Psoas muscle (tissue), 8 donors: ENCODE data around the gene GMNN. TPM values are rescaled to one million over a fixed set of nuclear protein-coding genes. Genes with fewer than 3 reads are reported as not detected.

Experiments used
- ATAC-seq, 4 donors: fragments of 200-7000 bp; cut with Tn5 transposase; one replicate each; pipeline ENCODE4 v1.9.1; 2020; ENCODE audit warnings: moderate library complexity in 3 of 4, mild to moderate bottlenecking in 2 of 4
- DNase-seq, 2 donors: peaks; one replicate each; pipeline ENCODE4 v3.0.0-alpha.2; 2020
- H3K27ac ChIP-seq: fragments of 200-600 bp; one replicate; pipeline ENCODE4 v1.8.0; 2022
- H3K27me3 ChIP-seq, 3 donors: fragments of 200-600 bp in 1 of 3; one replicate each; pipeline versions ENCODE4 v1.6.1 to v1.8.0; 2013 to 2022; ENCODE audit warnings: low read length in 2 of 3, mild to moderate bottlenecking in 2 of 3, moderate library complexity in 1 of 3; ENCODE audit not compliant: insufficient read depth in 3 of 3
- H3K36me3 ChIP-seq, 2 donors: fragments of 200-600 bp in 1 of 2; one replicate each; pipeline versions ENCODE4 v1.6.1 to v1.8.0; 2013 to 2022; ENCODE audit warnings: low read depth in 1 of 2, mild to moderate bottlenecking in 1 of 2, moderate library complexity in 1 of 2; ENCODE audit not compliant: insufficient read depth in 1 of 2
- H3K4me1 ChIP-seq: fragments of 200-600 bp; one replicate; pipeline ENCODE4 v1.8.0; 2022
- H3K4me3 ChIP-seq: fragments of 200-600 bp; one replicate; pipeline ENCODE4 v1.8.0; 2022; ENCODE audit warnings: mild to moderate bottlenecking
- H3K9me3 ChIP-seq: fragments of 200-600 bp; one replicate; pipeline ENCODE4 v1.8.0; 2022
- WGBS, 3 donors: extraction: QIAGEN DNeasy Blood & Tissue Kit; methylation state at CpG; one replicate each; pipeline versions ENCODE4 v1.1.6 to v1.1.7; 2013; 5-methylcytosine and 5-hydroxymethylcytosine counted together
- intact Hi-C, 2 donors: fragments of 100-400 bp; cut with DNase I; formaldehyde crosslinking; loops; one replicate each; pipeline versions ENCODE4 v1.11.0 to v1.14.2; 2022
- polyA plus RNA-seq, 3 donors: library from polyadenylated mRNA; stranded (reverse); fragments of 200-250 nt; gene quantifications; one replicate each; pipeline ENCODE4 v1.2.3, GENCODE V29; 2013
- total RNA-seq, 4 donors: library from RNA; stranded (reverse); fragmentation: NEBNext Ultra II Directional in 2 of 4; extraction: Animal tissue kit (Norgen Biotek cat#: 25700) in 2 of 4; gene quantifications; one replicate each; pipeline versions ENCODE4 v1.2.1 to v1.2.4, GENCODE V29; 2021 to 2023
- TF ChIP-seq, protein P1 (sequence below): fragments of 200-600 bp; IDR thresholded peaks from one replicate; pipeline ENCODE4 v1.8.0; 2022; ENCODE audit warnings: antibody characterized with exemption
- donor health status: healthy with polysubstance abuse.
- donor health status: DM: no; HTN: no; CAD: no; lungs with moderate emphysema.
- donor health status: Bipolar disorder and iron deficiency.
- donor health status: healthy.
- donor health status: DM: yes; HTN: yes; CAD: no.
- donor health status: DM: no; HTN: no; CAD: no.
- donor health status: DM: no; HTN: no; CAD: no.
- donor health status: DM: yes; HTN: yes; CAD: no.

The GMNN gene
- total and polyA plus RNA-seq, 7 donors, result 3.5 to 12.2 (median 4.2) TPM

DNA sequence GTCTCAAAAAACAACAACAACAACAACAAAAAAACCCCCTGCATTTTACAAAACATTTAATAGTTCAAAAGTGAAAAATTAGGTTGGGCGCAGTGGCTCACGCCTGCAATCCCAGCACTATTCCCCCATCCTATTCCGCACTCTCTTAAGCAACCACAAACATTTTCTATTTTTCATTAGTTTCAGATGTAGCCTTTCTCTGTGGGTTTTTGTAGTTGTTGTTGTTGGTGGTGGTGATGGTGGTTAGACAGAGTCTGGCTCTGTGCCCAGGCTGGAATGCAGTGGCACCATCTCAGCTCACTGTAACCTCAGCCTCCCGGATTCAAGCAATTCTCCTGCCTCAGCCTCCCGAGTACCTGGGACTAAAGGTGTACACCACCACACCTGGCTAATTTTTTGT, 6.4 kb upstream of the GMNN start:
- TF ChIP-seq, protein P1, sequence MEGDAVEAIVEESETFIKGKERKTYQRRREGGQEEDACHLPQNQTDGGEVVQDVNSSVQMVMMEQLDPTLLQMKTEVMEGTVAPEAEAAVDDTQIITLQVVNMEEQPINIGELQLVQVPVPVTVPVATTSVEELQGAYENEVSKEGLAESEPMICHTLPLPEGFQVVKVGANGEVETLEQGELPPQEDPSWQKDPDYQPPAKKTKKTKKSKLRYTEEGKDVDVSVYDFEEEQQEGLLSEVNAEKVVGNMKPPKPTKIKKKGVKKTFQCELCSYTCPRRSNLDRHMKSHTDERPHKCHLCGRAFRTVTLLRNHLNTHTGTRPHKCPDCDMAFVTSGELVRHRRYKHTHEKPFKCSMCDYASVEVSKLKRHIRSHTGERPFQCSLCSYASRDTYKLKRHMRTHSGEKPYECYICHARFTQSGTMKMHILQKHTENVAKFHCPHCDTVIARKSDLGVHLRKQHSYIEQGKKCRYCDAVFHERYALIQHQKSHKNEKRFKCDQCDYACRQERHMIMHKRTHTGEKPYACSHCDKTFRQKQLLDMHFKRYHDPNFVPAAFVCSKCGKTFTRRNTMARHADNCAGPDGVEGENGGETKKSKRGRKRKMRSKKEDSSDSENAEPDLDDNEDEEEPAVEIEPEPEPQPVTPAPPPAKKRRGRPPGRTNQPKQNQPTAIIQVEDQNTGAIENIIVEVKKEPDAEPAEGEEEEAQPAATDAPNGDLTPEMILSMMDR, result no peak
- no peaks in the 10 kb centered on the region for H3K9me3 ChIP-seq
- no peak overlapping the region for H3K4me3 ChIP-seq
- H3K36me3 ChIP-seq, result no peaks in the 10 kb centered on the region
- 91 to 93% (median 93%) methylated on average over 5 of the region's 5 CpGs for WGBS, 3 donors
- intact Hi-C loops, result loop anchor here (5.0 to 10.0 kb wide), 2 partner anchors 184 to 186 kb away; no protein-coding TSS in a partner anchor
- no peak overlapping the region for H3K27ac ChIP-seq
- no peak for ATAC-seq
- H3K4me1 ChIP-seq, result no peaks in the 10 kb centered on the region
- H3K27me3 ChIP-seq, result no peaks in the 10 kb centered on the region
- no peak for DNase-seq

GRCh38 chr6:24775520-24776058, 852 bp downstream of the GMNN start:
- H3K36me3 ChIP-seq, result peaks cover 0 to 5% of the 10 kb centered on the region in 2 donors
- H3K27ac ChIP-seq, result peak overlapping the region; percentile 90
- intact Hi-C loops, result loop anchor here in 1 of 2 donors (5.0 kb wide), 1 partner anchor 53 kb away; no protein-coding TSS in a partner anchor
- TF ChIP-seq, protein P1, result no peak
- no peak for DNase-seq
- WGBS, 3 donors, result 3 to 5% (median 4%) methylated on average over 20 of the region's 20 CpGs
- ATAC-seq, result no peak
- H3K4me3 ChIP-seq, result peak overlapping the region; percentile 95
- H3K27me3 ChIP-seq, result no peaks in the 10 kb centered on the region
- H3K4me1 ChIP-seq, result peaks cover 12% of the 10 kb centered on the region
- no peaks in the 10 kb centered on the region for H3K9me3 ChIP-seq

DNA sequence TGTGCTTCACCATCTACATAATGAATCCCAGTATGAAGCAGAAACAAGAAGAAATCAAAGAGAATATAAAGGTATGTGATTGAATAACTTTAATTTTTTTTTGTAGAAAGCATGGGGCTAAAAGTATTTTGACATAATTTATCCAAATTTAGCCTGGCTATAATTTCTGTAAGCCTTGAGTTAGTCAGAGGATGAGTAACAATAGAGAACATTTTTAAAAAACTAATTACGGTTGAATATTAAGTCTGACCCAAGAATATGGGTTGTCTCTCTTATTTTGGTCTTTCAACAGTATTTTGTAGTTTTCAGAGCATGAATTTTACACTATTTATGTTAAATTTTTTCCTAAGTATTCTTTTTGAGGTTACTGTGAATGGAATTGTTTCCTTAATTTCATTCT, 2.5 kb downstream of the GMNN start:
- TF ChIP-seq, protein P1, result no peak
- no peak overlapping the region for H3K4me3 ChIP-seq
- H3K9me3 ChIP-seq, result no peaks in the 10 kb centered on the region
- WGBS, 3 donors, result 74 to 83% (median 76%) methylated on average over 1 of the region's 1 CpG
- H3K4me1 ChIP-seq, result peaks cover 12% of the 10 kb centered on the region
- no peak overlapping the region for H3K27ac ChIP-seq
- intact Hi-C loops, result loop anchor here in 1 of 2 donors (5.0 kb wide), 1 partner anchor 55 kb away; no protein-coding TSS in a partner anchor
- H3K36me3 ChIP-seq, result peaks cover 0 to 15% of the 10 kb centered on the region in 2 donors
- H3K27me3 ChIP-seq, result no peaks in the 10 kb centered on the region
- DNase-seq (no peak), ATAC-seq (no peak)

- 57 to 97% (median 97%) methylated on average over 1 of the region's 1 CpG for WGBS, 3 donors
- intact Hi-C loops, result loop anchor here in 1 of 2 donors (5.0 kb wide), 1 partner anchor 56 kb away; no protein-coding TSS in a partner anchor
- TF ChIP-seq, protein P1, result no peak
- H3K4me3 ChIP-seq, result no peak overlapping the region
- DNase-seq (no peak), ATAC-seq (no peak)
- H3K9me3 ChIP-seq, result no peaks in the 10 kb centered on the region
- no peak overlapping the region for H3K27ac ChIP-seq
- peaks cover 12% of the 10 kb centered on the region for H3K4me1 ChIP-seq
- no peaks in the 10 kb centered on the region for H3K27me3 ChIP-seq
- peaks cover 0 to 24% of the 10 kb centered on the region in 2 donors for H3K36me3 ChIP-seq
Observed at GRCh38 chr6:24778121-24778520, 3.4 kb downstream of the GMNN start.

DNA sequence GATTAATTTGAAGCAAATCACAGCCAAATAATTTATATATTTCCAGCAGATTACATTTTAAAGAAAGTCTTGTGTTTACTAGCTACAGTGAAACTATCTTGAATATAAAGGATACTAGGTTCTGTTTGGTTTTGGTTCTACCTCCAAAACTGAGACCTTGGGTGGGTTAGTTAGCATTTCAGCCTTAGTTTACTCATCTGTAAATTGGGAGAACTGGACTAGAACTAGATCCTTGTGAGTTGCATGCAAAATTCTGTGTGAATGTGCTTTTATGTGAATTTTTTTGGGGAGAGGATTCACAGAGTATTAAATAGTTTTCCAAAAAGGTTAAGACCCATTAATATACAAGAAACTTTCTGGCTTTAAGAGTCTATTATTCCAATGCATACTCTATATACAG, 4.1 kb downstream of the GMNN start:
- Histone ChIP-seq H3K36me3 (peaks cover 0 to 29% of the 10 kb centered on the region in 2 donors), H3K9me3 (no peaks in the 10 kb centered on the region), H3K4me3 (no peak overlapping the region), H3K27ac (no peak overlapping the region), H3K4me1 (peaks cover 12% of the 10 kb centered on the region), H3K27me3 (no peaks in the 10 kb centered on the region)
- ATAC-seq (no peak), DNase-seq (no peak)
- intact Hi-C loops, result loop anchor here in 1 of 2 donors (5.0 kb wide), 1 partner anchor 57 kb away; no protein-coding TSS in a partner anchor
- TF ChIP-seq, protein P1, result no peak
